GM12878 (cell line): ENCODE measurements around the gene SPAAR. TPM values are rescaled to one million over a fixed set of nuclear protein-coding genes. Genes with fewer than 3 reads are reported as not detected.
A peak's percentile ranks its signal among the peaks of the same experiment; 100 is the strongest.
"Not testable (repeated sequence)": the region's sequence is repeated elsewhere in the genome, so short reads cannot be mapped to it uniquely, and the experiment has no call there.

Source experiments
- ATAC-seq: fragments of 200-7000 bp; cut with Tn5 transposase; 3 replicates; pipeline ENCODE4 v1.9.1; 2020; ENCODE audit warnings: mild to moderate bottlenecking, moderate library complexity
- BruUV-seq: library from RNA; stranded (reverse); fragments of 400-500 nt; replicated peaks from 2 replicates; lab custom pipeline; 2021; lab: Mats Ljungman, UMichigan
- CTCF ChIA-PET: fragments of 300-600 bp; sonication (Branson Sonifier 250); formaldehyde crosslinking; extraction: SDS; loops from one replicate; lab custom pipeline; 2021; ENCODE audit warnings: inconsistent platforms; lab: Yijun Ruan, JAX
- POLR2A ChIA-PET: fragments of 350-600 bp; formaldehyde crosslinking; extraction: SDS; loops from one replicate; lab custom pipeline; 2021; ENCODE audit warnings: inconsistent platforms; lab: Charles Lee
- RAD21 ChIA-PET: fragments of 300-600 bp; sonication (Branson Sonifier 250); formaldehyde crosslinking; loops from one replicate; lab custom pipeline; 2023; ENCODE audit warnings: antibody characterized with exemption; ENCODE audit not compliant: unreplicated experiment; lab: Charles Lee
- SMC1A ChIA-PET: fragments of 300-600 bp; sonication (Branson Sonifier 250); formaldehyde crosslinking; loops from one replicate; lab custom pipeline; 2023; ENCODE audit not compliant: unreplicated experiment, uncharacterized antibody; lab: Charles Lee
- DNase-seq: peaks from one replicate; pipeline ENCODE4 v3.0.0-alpha.2; 2011; ENCODE audit warnings: low read depth, low spot score
- FAIRE-seq: peaks from 3 replicates; lab custom pipeline; 2011; peaks lifted over from hg19 to GRCh38; lab: Jason Lieb, UNC
- H2AFZ ChIP-seq: 2 replicates; pipeline ENCODE4 v1.6.0; 2011; ENCODE audit warnings: low read depth, low read length, control low read depth; ENCODE audit not compliant: control insufficient read depth
- H3K27ac ChIP-seq: 2 replicates; pipeline ENCODE4 v1.5.1; 2011; ENCODE audit warnings: control low read depth; ENCODE audit not compliant: control insufficient read depth, insufficient read depth
- H3K27me3 ChIP-seq, 2 experiments: replicated peaks in 1 of 2; 2 replicates each; pipeline versions ENCODE4 v1.6.0 to v1.6.1; 2011; ENCODE audit warnings: low read length in 1 of 2; ENCODE audit not compliant: control insufficient read depth in 2 of 2, insufficient read depth in 2 of 2
- H3K36me3 ChIP-seq, 2 experiments: 2 replicates each; pipeline ENCODE4 v1.5.1; 2011; ENCODE audit warnings: low read length in 1 of 2; ENCODE audit not compliant: control insufficient read depth in 2 of 2, insufficient read depth in 2 of 2
- H3K4me1 ChIP-seq: 2 replicates; pipeline ENCODE4 v1.6.1; 2011; ENCODE audit warnings: mild to moderate bottlenecking, low read length, moderate library complexity, mixed read lengths; ENCODE audit not compliant: control insufficient read depth, insufficient read depth
- H3K4me2 ChIP-seq: 2 replicates; pipeline ENCODE4 v1.6.0; 2011; ENCODE audit warnings: control low read depth; ENCODE audit not compliant: control insufficient read depth, insufficient read depth
- H3K4me3 ChIP-seq: fragments of 200-600 bp; sonication (generic); 2 replicates; pipeline ENCODE4 v1.5.1; 2016
- H3K79me2 ChIP-seq: 2 replicates; pipeline ENCODE4 v1.6.0; 2011; ENCODE audit warnings: low read length; ENCODE audit not compliant: control insufficient read depth, insufficient read depth
- H3K9ac ChIP-seq: 2 replicates; pipeline ENCODE4 v1.8.0; 2011; ENCODE audit warnings: low read length, control low read depth, mixed read lengths; ENCODE audit not compliant: control insufficient read depth, insufficient read depth
- H3K9me3 ChIP-seq: replicated peaks from 3 replicates; pipeline ENCODE4 v1.5.1; 2011; ENCODE audit warnings: mild to moderate bottlenecking, low read length; ENCODE audit not compliant: control insufficient read depth, insufficient read depth
- H4K20me1 ChIP-seq: 2 replicates; pipeline ENCODE4 v1.6.0; 2011; ENCODE audit not compliant: control insufficient read depth, insufficient read depth
- CHD4 ChIP-seq: fragments of 200-600 bp; sonication (generic); IDR thresholded peaks from 2 replicates; pipeline ENCODE4 v1.6.1; 2016; ENCODE audit warnings: mild to moderate bottlenecking
- MYC ChIP-seq: IDR thresholded peaks from 2 replicates; pipeline ENCODE4 v1.6.1; 2011; ENCODE audit warnings: mild to moderate bottlenecking, low read length, moderate library complexity, inconsistent platforms; ENCODE audit not compliant: insufficient read depth, insufficient replicate concordance, insufficient read length, severe bottlenecking
- POLR2AphosphoS5 ChIP-seq: IDR thresholded peaks from 2 replicates; pipeline ENCODE4 v1.6.1; 2011; ENCODE audit warnings: mild to moderate bottlenecking, low read length, inconsistent platforms
- POU2F2 ChIP-seq: IDR thresholded peaks from 3 replicates; pipeline ENCODE4 v1.6.1; 2011; ENCODE audit warnings: low read depth, mild to moderate bottlenecking, low read length, borderline replicate concordance
- RBBP5 ChIP-seq: fragments of 200-600 bp; sonication (generic); conservative IDR thresholded peaks from 2 replicates; pipeline ENCODE4 v1.6.1; 2016
- RUNX3 ChIP-seq: IDR thresholded peaks from 2 replicates; pipeline ENCODE4 v1.6.1; 2012; ENCODE audit warnings: low read length, inconsistent platforms
- ZNF207 ChIP-seq: fragments of 450-650 bp; IDR thresholded peaks from 2 replicates; pipeline ENCODE4 v1.6.1; 2014; ENCODE audit warnings: antibody characterized with exemption, mild to moderate bottlenecking, borderline replicate concordance
- WGBS: methylation state at CpG from one replicate; pipeline ENCODE4 v1.1.6; 2016; ENCODE audit warnings: low lambda C conversion rate; ENCODE audit not compliant: insufficient replicate concordance, insufficient coverage; ENCODE audit errors: missing lambda C conversion rate; 5-methylcytosine and 5-hydroxymethylcytosine counted together
- in situ Hi-C: fragments of 300-500 bp; cut with MboI; formaldehyde crosslinking; loops from 9 replicates; pipeline ENCODE4 v1.14.3; 2018; ENCODE audit warnings: mixed read lengths
- intact Hi-C: fragments of 100-400 bp; cut with micrococcal nuclease; formaldehyde crosslinking; loops from one replicate; pipeline ENCODE4 v1.14.2; 2022; ENCODE audit not compliant: unreplicated experiment
- polyA plus RNA-seq, 11 experiments: library from polyadenylated mRNA; depleted of rRNA in 4 of 11; unstranded in 6 of 11; stranded (reverse) in 5 of 11; fragments of >200 nt; fragmentation: Nextera tagmentation in 4 of 11; fragmentation: Illumina TruSeq in 1 of 11; extraction: Ambion mirVana in 4 of 11; extraction: Trizol in 1 of 11; gene quantifications; 1 replicate in 1 of 11; 2 replicates in 10 of 11; pipeline versions ENCODE4 v1.2.1 to v1.2.3, GENCODE V29; 2011 to 2016; ENCODE audit warnings: inconsistent platforms in 2 of 11, missing spikeins in 2 of 11, low read depth in 1 of 11
- total RNA-seq, 4 experiments: library from RNA; depleted of rRNA in 3 of 4; stranded (reverse); fragments of >200 nt in 3 of 4; fragmentation: Illumina TruSeq in 1 of 4; extraction: Trizol in 1 of 4; gene quantifications; 2 replicates each; pipeline versions ENCODE4 v1.2.1 to v1.2.3, GENCODE V29; 2013 to 2021

The SPAAR gene
- total and polyA plus RNA-seq, 10 of the 15 experiments (the other 5 are each of a cell fraction or from before 2014, with no cell fraction given): not detected

DNA sequence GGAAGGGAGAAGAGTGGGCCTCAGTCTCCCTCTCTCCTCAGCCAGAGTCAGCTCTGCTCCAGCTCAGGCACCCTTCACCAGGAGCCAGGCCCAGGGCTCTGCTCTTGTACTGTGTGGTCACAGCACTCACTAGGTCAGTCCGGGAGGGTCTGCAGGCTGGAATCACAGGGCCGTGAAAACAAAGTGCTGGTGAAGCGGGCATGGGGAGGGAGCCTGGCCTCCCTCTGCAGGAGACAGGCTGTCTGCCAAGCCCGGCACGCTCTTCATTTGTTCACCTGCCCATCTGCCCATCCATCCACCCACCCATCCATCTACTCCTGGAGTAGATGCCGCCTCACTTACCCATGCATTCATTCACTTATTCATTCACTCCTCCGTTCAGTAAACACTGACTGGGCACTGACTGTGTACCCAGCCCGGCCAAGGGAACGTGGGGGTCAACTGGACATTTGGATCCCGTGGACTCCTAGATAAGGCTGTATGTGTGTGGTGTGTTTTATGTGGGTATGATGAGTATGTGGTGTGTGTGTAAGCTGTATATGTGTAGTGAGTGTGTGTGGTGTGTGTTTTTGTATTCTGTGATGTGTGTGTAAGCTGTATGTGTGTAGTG lies 3.6 kb downstream of the SPAAR start (continued):
- no peak for TF ChIP-seq MYC
- no peak for TF ChIP-seq RBBP5
- no peak for TF ChIP-seq POU2F2

DNA sequence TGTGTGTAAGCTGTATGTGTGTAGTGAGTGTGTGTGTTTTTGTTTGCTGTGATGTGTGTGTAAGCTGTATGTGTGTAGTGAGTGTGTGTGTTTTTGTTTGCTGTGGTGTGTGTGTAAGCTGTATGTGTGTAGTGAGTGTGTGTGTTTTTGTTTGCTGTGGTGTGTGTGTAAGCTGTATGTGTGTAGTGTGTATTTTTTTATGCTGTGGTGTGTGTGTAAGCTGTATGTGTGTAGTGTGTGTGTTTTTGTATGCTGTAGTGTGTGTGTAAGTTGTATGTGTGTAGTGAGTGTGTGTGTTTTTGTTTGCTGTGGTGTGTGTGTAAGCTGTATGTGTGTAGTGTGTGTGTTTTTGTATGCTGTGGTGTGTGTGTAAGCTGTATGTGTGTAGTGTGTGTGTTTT lies 4.1 kb downstream of the SPAAR start:
- ATAC-seq, H4K20me1 ChIP-seq, H3K9ac ChIP-seq, H3K36me3 ChIP-seq, H3K27ac ChIP-seq, H3K4me3 ChIP-seq, in situ Hi-C loops, SMC1A ChIA-PET, H3K9me3 ChIP-seq, RAD21 ChIA-PET, CTCF ChIA-PET, DNase-seq, H3K27me3 ChIP-seq, intact Hi-C loops, BruUV-seq, H3K4me1 ChIP-seq, H3K79me2 ChIP-seq, H3K4me2 ChIP-seq, FAIRE-seq, H2AFZ ChIP-seq, POLR2A ChIA-PET: not testable (repeated sequence)

DNA sequence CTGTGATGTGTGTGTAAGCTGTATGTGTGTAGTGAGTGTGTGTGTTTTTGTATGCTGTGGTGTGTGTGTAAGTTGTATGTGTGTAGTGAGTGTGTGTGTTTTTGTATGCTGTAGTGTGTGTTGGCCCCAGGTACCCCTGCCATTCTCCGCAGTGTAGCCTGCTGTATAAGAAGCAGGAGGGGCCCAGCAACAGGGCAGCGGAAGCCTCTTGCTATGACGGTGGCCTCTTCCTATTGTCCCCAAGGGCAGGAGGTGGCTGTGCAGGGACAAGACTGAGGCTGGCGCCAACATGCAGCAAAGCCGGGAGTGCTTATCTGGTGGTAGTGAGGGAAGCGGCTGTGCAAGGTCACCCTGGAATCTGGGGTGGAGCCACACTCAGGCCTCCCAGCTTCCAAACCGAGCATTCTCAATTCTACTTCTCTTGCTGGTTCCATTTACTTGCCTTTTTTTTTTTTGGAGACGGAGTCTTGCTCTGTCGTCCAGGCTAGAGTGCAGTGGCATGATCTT lies 5.1 kb downstream of the SPAAR start:
- no peak overlapping the region for H3K4me3 ChIP-seq
- no peak for DNase-seq
- FAIRE-seq: no peak
- 52% methylated on average over 9 of the region's 9 CpGs for WGBS
- H3K79me2 ChIP-seq: no peaks in the 10 kb centered on the region
- ChIA-PET POLR2A (interaction anchor here (0.7 kb wide), 1 partner anchor 502 kb away, joined by 6 read pairs; no protein-coding TSS in a partner anchor), CTCF (interaction anchor here (0.6 kb wide), 1 partner anchor 177 kb away, joined by 3 read pairs; no protein-coding TSS in a partner anchor), RAD21 (no interaction called here), SMC1A (no interaction called here)
- no TSS peak for BruUV-seq
- in situ Hi-C loops (no loop called here), intact Hi-C loops (no loop called here)
- H2AFZ ChIP-seq: no peak overlapping the region
- H4K20me1 ChIP-seq: no peaks in the 10 kb centered on the region
- H3K27ac ChIP-seq: no peak overlapping the region
- no peak overlapping the region for H3K4me2 ChIP-seq
- no peaks in the 10 kb centered on the region for H3K4me1 ChIP-seq
- no peak overlapping the region for H3K9ac ChIP-seq
- TF ChIP-seq CHD4: peak; percentile 77; the same call in 1 of the 2 replicates
- no peak for TF ChIP-seq POLR2AphosphoS5
- TF ChIP-seq ZNF207: no peak
- no peak for TF ChIP-seq RUNX3
- no peaks in the 10 kb centered on the region for H3K36me3 ChIP-seq
- ATAC-seq: peak; percentile 34; the same call in 2 of the 3 replicates
- peaks cover 2% of the 10 kb centered on the region; the same call in 2 of the 3 replicates for H3K9me3 ChIP-seq
- no peaks in the 10 kb centered on the region; a peak in 1 of 4 replicates for H3K27me3 ChIP-seq
